Fibroblast of the conjunctiva (primary cell): Measurements from ENCODE around the gene SART3.
"Not testable (repeated sequence)": the region's sequence is repeated elsewhere in the genome, so short reads cannot be mapped to it uniquely, and the experiment has no call there.

ENCODE experiments used
- DNase-seq: peaks from one replicate; pipeline ENCODE4 v3.0.0-alpha.2; 2010; ENCODE audit warnings: low read depth

Gene SART3

GRCh38 chr12:108597559-108598471 is 36.8 kb upstream of the SART3 start, which contains the start of gene TMEM119:
Gene TMEM119 (minus strand): TSS chr12:108598084. CDS start chr12:108592383, 5,701 bp downstream.
- DNase-seq, result peak; percentile 64

DNA sequence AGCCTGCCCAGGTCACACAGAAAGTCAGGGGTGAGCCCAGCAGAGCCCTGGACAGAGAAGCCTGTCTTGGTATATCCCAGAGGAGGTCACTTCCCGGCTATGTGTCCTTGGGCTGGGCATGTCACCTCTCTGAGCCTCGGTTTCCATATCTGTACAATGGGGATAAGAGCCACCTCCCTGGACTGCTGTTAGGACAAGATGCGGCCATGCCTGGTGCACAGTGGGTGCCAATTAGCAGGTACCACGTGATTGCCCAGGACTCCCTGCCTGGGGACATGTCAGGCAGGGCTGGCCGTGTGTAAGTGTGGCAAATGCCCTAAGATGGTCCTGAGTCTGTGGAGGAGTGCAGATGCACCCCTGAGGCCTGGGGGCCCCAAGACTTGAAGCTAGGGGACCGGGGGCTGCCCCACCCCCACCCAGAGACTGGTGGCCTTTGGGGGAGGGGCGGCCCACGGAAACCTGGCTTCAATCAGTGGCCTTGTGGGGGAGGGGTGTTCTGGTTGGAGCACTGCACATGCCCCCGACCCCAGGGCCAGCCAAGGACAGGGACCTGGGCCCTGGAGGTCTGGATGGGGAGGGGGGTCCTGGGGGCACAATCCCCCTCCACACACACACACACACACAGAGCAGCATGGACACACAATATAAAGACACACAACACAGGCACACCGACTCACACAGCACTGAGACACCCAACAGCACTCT is 36.0 kb upstream of the SART3 start:
- DNase-seq, result no peak

- no peak for DNase-seq
These were observed 35.0 kb upstream of the SART3 start for GRCh38 chr12:108595711-108596647.

- no peak for DNase-seq
These were observed 34.2 kb upstream of the SART3 start for GRCh38 chr12:108594960-108595710.

DNA sequence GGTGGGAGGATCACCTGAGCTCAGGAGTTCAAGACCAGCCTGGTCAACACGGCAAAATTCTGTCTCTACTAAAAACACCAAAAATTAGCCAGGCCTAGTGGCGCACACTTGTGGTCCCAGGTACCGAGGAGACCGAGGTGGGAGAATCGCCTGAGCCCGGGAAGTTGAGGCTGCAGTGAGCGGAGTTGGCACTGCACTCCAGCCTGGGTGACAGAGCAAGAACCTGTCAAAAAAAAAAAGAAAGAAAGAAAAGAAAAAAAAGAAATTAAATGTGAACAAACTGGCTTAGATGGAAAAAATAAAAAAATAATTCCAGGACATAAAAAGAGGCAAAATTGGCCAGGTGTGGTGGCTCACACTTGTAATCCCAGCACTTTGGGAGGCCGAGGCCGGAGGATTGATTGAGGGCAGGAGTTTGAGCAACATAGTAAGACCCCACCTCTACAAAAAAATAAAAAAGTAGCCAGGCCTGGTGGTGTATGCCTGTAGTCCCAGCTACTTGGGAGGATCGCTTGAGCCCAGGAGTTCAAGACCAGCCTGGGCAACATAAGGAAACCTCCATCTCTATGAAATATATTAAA is 33.4 kb upstream of the SART3 start:
- no peak for DNase-seq

DNA sequence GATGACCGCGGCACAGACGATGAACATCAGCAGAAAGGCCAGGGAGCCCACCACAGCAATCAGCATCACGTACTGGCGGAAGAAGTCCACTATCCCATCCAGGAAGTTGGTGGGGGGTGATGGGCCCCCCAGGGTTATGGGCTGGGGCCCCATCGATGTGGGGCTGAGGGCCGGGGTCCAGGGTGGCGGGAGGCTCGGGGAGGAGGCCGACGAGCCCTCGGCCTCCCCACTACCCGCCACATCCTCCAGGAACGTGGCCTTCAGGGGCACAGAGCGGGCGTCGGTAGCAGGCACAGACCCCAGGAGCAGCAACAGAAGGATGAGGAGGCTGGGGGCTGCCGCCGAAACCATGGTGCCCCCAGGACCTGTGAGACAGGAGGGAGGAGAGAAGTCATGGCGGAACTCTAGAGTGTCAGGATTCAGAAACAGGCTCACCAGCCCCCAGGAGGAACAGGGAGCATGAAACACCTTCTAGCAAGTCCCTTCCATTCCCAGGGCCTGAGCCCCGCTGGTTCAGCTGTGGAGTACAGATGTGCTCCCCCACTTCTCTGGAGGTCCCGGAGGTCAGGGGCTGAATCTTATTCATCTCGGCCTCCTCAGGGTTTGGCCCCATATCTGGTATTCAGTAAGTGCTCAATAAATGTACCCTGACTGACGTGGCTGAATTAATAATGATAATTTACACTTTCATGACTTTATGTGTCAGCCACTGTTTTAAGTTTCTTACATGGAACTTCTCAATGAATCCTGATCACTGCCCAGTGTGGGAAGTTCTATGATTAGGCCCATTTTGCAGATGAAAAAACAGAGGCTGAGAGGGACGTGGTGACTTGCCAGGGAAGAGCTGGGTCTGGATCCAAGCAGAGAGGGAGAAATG is 31.3 kb upstream of the SART3 start:
- no peak for DNase-seq

DNA sequence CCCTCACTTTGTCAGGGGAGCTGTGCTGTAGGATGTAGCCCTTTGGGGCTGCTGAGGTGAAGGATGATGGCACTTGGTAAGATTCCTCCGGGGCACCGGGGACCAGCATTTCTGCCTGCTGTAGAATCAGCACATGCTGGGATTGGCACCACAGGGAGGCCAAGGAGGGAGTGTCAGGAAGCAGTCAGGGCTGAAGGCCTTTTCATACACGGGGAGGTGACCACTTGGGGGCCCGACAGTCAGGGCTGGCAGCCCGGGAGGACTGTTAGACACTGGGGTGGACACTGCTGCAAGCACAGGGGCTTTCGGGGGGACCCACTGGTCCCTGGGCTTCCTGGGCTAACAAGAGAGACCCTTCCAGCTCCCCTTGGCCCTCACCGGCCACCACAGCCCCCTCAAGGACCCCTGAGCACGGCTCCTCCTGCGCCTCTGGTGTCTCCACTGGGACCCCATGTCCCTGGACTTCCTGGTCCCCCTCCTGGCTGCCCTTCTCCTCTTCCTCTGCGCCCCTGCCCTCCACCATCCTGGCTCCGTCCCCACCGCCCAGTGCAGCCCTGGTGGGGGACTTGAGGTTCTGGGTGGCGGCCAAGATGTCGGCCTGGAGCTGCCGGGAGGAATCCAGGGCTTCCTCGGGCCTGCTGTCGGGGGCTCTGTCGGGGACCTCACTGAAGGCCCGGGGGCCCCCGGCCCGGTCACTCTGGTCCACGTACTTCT is 30.5 kb upstream of the SART3 start:
- DNase-seq, result no peak

DNA sequence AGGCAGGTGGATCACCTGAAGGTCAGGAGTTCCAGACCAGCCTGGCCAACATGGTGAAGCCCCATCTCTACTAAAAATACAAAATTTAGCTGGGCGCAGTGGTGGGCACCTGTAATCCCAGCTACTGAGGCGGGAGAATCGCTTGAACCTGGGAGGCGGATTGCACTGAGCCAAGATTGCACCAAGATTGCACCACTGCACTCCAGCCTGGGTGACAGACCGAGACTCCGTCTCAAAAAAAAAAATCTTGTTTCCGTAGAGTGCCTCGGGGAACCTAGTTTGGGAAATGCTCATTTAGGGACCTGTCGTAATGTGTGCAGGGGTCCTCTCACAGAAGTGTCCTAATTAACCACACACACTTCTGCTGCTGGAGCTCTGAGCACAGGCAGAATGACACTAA is 29.5 kb upstream of the SART3 start:
- not testable (repeated sequence) for DNase-seq

GRCh38 chr12:108589840-108590229 is 28.9 kb upstream of the SART3 start:
- DNase-seq, result no peak

DNA sequence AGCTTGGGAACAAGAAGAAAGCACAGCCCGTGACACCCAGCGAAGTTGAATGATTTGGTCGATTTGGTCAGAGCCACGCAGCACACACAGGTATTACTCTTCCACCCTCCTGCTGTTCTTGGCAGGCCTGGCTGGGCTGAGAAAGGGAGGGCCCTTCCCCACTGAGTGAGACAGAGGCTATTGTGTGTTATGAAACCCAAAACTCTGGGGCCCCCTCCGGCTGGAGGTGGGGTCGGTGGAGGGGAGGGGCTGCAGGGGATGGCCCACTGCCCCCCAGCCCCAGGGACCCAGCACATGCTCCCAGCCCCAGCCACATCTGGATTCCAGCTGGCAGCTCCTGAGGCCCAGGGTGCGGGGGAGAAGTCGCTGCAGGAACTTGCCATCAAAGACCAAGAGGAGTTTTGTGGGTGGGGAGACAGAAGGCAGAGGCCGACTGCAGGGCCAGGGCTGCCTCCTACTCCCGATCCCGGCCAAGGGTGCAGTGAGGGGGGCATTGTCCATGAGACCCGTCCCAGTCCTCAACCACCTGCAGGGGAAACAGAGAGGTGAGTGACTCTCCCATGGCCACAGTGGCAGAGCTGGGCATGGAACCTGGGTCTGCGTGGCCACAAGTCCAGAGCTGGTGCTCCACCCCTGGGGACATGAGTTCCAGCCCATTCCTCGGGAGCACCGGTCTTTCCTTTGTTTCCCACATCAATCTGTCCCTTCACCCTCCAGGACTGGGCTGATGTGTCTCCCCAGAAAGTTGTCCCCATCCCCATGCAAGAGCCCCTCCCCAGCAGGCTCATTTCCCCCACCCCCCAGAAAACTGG is 28.3 kb upstream of the SART3 start:
- peak; percentile 34 for DNase-seq

DNA sequence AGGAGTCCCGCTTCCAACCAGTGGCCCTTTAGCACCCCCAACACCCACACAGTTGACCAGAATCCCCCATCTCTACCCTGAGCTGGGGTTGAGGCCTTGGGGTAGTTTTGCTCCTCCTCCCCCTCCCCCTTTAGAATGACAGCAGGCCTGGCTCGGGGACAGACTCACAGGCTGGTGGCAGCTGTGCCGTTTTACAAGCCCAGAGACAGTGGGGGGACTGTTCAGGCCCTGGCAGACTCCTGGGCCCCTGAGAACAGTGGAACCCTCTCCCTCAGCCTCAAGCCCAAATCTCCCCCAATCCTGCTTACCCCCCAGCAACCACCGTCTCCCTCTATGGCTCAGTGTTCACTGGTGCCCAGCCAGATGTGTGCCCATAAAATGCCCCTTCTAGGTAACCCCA is 26.9 kb upstream of the SART3 start:
- DNase-seq, result no peak

DNA sequence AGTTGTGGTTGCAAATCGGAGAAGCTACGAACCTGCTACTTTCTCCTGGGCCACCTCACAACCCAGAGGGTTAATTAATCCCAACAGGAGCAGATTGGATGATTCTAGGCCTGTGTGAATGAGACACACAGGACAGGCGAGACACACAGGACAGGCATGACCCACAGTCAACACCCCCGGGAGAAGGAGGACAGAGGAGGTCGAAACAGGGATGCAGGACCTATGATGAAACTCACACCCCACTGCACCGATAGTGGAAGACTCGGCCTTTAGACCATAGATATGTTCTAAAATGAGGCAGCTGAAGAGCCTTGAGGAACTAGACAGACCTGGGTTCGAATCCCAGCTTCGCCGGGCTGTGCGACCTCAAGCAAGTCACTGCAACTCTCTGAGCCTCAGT is 25.3 kb upstream of the SART3 start:
- no peak for DNase-seq

DNA sequence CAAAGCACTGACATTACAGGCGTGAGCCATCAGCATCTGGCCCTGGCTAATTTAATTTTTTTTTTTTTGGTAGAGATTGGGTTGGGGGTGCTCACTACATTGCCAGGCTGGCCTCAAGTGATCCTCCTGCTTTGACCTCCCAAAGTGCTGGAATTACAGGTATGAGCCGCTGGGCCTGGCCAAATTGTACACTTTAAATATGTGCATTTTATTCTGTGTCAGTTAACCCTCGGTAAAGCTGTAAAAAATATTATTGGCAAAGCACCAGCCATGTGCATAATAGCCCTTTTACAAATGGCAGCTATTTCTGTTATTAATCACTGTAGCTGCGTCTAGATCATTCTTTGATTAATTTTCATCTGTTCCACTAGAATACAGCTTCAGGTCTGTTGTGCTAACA is 24.9 kb upstream of the SART3 start:
- DNase-seq, result no peak

GRCh38 chr12:108584456-108585065 is 23.6 kb upstream of the SART3 start:
- no peak for DNase-seq

DNA sequence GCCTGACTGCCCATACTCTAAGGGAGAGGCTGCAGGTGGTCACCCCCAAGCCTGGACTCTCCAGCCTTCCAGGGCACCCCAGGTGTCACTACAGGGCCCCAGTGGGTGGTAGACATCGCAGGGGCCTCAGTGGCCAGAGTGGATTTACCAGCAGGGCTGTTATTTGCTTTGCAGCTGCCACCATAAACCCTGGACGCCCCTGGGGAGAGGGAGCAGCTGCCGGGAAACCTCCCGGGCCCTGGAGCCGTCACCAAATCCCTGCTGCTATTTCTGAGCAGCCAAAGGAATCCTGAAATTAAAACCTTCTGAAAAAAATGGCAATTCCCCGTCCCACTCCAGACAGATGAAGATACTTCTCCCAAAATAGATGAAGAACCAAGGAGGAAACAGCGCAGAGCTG is 23.0 kb upstream of the SART3 start:
- no peak for DNase-seq

DNA sequence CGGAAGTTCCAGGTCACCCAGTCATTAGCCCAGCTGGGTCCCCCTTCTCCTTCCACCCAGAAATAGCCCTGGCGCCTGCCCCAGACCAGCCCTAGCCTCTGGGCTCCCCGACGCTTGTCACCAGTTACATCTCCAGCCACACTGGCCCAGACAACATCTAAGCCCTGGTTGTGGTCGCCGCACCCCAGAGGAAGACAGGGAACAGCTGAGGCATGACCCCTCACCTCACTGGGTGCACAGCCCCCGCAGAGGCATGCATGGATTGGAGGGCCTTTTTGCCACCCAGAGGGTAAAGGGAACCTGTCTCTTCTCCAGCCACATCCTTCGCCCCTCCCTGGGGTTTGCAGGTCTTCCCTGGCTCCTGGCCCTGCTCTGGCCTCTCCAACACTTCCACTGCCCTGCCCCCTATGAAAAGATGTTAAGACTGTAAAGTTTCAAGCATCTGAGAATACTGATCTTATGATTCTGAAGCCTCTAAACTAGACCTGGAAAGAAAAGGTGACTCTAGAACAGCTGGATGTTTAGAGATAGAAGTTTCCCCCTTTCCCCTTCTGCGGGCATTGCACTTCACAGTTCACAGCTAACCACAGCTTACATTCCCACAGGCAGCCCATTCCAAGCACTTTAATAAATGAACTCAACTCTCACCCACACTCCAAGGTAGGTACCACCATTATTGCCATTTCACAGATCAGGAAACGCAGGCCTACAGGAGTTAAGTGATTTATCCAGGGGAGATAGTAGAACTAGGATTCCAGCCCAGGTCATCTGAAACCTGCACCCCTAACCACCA is 22.2 kb upstream of the SART3 start:
- DNase-seq, result no peak

DNA sequence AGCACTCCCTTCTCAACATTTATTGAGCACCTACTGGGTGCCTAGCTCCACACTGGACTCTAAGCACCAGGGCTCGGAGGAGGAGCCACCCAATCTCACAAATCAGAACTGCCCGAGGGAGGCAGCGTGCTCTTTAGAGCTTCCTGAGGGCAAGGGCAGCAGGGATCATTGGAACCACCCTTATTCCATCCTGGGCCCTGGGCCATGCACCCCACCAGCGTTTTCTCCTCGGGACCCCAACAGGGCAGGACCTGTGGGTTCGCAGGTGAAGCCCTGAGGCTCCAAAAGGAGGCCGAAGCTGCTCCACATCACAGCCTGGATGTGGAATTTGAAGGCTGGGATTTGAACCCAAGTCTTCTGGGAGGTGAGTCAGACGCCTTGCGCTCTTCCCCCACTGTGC is 21.5 kb upstream of the SART3 start:
- DNase-seq, result no peak
